Lung (tissue), 12 donors: ENCODE data around the gene ANKRD33B. TPM values are rescaled to one million over a fixed set of nuclear protein-coding genes. Genes with fewer than 3 reads are reported as not detected.

Source experiments
- ATAC-seq: fragments of 200-7000 bp; cut with Tn5 transposase; one replicate; pipeline ENCODE4 v1.9.1; 2020; ENCODE audit warnings: moderate number of reproducible peaks; ENCODE audit not compliant: insufficient read depth, low FRiP score
- DNase-seq, 3 donors: peaks; one replicate each; pipeline ENCODE4 v3.0.0-alpha.2; 2013 to 2017
- H3K27ac ChIP-seq, 2 donors: one replicate each; pipeline ENCODE4 v1.5.1; 2013; ENCODE audit warnings: mild to moderate bottlenecking in 2 of 2, moderate library complexity in 2 of 2, control low read depth in 1 of 2, inconsistent platforms in 1 of 2, low read depth in 1 of 2, low read length in 1 of 2
- H3K27me3 ChIP-seq, 3 donors: one replicate each; pipeline ENCODE4 v1.5.1; 2013; ENCODE audit warnings: low read length in 2 of 3; ENCODE audit not compliant: control insufficient read depth in 3 of 3, insufficient read depth in 3 of 3
- H3K36me3 ChIP-seq, 4 donors: one replicate each; pipeline ENCODE4 v1.5.1; 2013; ENCODE audit warnings: low read length in 4 of 4, mild to moderate bottlenecking in 1 of 4, moderate library complexity in 1 of 4; ENCODE audit not compliant: control insufficient read depth in 4 of 4, insufficient read depth in 4 of 4
- H3K4me1 ChIP-seq, 5 donors: one replicate each; pipeline ENCODE4 v1.5.1; 2013; ENCODE audit warnings: low read length in 5 of 5, mild to moderate bottlenecking in 2 of 5, moderate library complexity in 1 of 5; ENCODE audit not compliant: control insufficient read depth in 5 of 5, insufficient read depth in 5 of 5
- H3K4me3 ChIP-seq: one replicate; pipeline ENCODE4 v1.5.1; 2013; ENCODE audit warnings: mild to moderate bottlenecking, control low read depth, moderate library complexity
- H3K9ac ChIP-seq, 2 donors: one replicate each; pipeline ENCODE4 v1.5.1; 2013; ENCODE audit warnings: low read length in 2 of 2, control low read depth in 1 of 2; ENCODE audit not compliant: insufficient read depth in 1 of 2
- H3K9me3 ChIP-seq, 4 donors: one replicate each; pipeline ENCODE4 v1.5.1; 2013; ENCODE audit warnings: low read length in 3 of 4, mild to moderate bottlenecking in 1 of 4, moderate library complexity in 1 of 4; ENCODE audit not compliant: control insufficient read depth in 4 of 4, insufficient read depth in 3 of 4
- WGBS, 2 donors: extraction: QIAGEN DNeasy Blood & Tissue Kit; methylation state at CpG; one replicate each; pipeline ENCODE4 v1.1.7; 2013; 5-methylcytosine and 5-hydroxymethylcytosine counted together
- polyA plus RNA-seq, 2 donors: library from polyadenylated mRNA; stranded (reverse); fragments of 200-250 nt; gene quantifications; one replicate each; pipeline ENCODE4 v1.2.1, GENCODE V29; 2013
- total RNA-seq, 2 donors: library from RNA; depleted of rRNA in 1 of 2; stranded (reverse); fragments of >200 nt in 1 of 2; gene quantifications; one replicate each; pipeline ENCODE4 v1.2.1, GENCODE V29; 2014 to 2021
- TF ChIP-seq, protein P1 (sequence below): IDR thresholded peaks from 2 replicates; pipeline ENCODE4 v1.5.1; 2012; ENCODE audit warnings: mild to moderate bottlenecking; ENCODE audit errors: control extremely low read depth, extremely low read depth
- donor health status: control.
- donor health status: control.
- donor health status: Bipolar disorder and iron deficiency.
- donor health status: healthy.
- donor health status: DM: yes; HTN: yes; CAD: no.

Gene ANKRD33B
- total and polyA plus RNA-seq, 4 donors, result 1.0 to 6.3 (median 2.1) TPM

DNA sequence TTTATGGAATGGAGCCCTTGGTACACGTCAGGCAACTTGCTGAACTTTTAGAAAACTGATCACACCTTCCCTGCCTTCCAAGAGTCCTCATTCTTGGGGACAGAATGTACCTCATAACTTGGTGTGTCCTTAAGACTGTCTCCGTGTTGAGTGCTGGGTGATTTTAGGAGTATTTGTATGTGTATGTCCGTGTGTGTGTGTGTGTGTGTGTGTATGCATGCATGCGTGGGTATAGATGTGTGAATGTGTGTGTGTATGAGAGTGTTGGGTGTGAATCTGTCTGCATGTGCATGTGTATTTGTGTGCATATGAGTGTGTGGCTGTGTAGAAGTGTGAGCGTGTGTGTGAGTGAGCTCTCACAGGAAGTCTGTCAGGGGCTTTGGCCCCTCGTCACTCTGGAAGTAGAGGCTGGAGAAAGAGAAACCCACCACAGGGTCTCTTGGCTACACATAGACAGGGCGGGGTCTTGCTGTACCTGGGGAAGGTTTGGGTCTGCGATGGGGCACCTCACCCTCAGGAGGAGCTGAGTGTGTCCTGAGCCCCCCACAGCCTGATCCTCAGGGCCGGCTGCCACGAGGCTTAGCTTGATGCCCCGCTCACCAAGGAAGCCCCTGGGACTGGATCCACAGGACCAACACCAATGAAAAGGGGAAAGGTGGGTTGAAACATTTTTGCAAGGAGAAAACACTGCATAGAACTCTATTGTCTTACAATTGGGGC lies 33.1 kb upstream of the ANKRD33B start:
- peaks cover 0 to 3% (median 0%) of the 10 kb centered on the region in 4 donors for H3K9me3 ChIP-seq
- H3K9ac ChIP-seq, result no peak overlapping the region
- TF ChIP-seq, protein P1, sequence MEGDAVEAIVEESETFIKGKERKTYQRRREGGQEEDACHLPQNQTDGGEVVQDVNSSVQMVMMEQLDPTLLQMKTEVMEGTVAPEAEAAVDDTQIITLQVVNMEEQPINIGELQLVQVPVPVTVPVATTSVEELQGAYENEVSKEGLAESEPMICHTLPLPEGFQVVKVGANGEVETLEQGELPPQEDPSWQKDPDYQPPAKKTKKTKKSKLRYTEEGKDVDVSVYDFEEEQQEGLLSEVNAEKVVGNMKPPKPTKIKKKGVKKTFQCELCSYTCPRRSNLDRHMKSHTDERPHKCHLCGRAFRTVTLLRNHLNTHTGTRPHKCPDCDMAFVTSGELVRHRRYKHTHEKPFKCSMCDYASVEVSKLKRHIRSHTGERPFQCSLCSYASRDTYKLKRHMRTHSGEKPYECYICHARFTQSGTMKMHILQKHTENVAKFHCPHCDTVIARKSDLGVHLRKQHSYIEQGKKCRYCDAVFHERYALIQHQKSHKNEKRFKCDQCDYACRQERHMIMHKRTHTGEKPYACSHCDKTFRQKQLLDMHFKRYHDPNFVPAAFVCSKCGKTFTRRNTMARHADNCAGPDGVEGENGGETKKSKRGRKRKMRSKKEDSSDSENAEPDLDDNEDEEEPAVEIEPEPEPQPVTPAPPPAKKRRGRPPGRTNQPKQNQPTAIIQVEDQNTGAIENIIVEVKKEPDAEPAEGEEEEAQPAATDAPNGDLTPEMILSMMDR, result no peak
- no peaks in the 10 kb centered on the region for H3K36me3 ChIP-seq
- peaks cover 0 to 4% (median 1%) of the 10 kb centered on the region in 5 donors for H3K4me1 ChIP-seq
- H3K27ac ChIP-seq, result no peak overlapping the region
- H3K4me3 ChIP-seq, result no peak overlapping the region
- DNase-seq (no peak), ATAC-seq (no peak)
- peaks cover 0 to 3% (median 2%) of the 10 kb centered on the region in 3 donors for H3K27me3 ChIP-seq
- WGBS, 2 donors, result 81 to 86% methylated on average over 11 of the region's 11 CpGs

DNA sequence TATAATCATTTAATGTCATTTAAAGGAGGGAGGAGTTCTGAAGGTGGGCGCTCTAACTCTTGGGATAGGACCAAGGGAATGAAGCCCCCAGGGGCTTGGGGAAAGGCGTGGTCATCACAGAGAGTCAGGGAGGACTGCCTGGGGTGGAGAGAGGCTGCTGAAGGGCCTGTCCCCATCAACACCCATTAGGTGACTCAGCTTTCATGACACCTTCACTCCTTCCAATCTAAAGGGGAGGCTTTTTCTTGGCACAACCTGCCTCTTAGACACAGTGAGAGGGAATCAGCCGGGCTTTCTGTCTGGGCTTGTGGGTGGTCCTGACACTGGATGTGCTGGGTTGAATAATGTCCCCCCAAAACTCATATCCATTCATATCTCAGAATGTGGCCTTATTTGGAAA lies 31.4 kb upstream of the ANKRD33B start:
- no peak overlapping the region for H3K9ac ChIP-seq
- peaks cover 0 to 9% (median 0%) of the 10 kb centered on the region in 5 donors for H3K4me1 ChIP-seq
- ATAC-seq (no peak), DNase-seq (no peak)
- peaks cover 0 to 3% (median 2%) of the 10 kb centered on the region in 3 donors for H3K27me3 ChIP-seq
- H3K9me3 ChIP-seq, result peaks cover 0 to 3% (median 0%) of the 10 kb centered on the region in 4 donors
- H3K27ac ChIP-seq, result no peak overlapping the region
- H3K36me3 ChIP-seq, result no peaks in the 10 kb centered on the region
- WGBS, 2 donors, result 92 to 98% methylated on average over 3 of the region's 3 CpGs
- TF ChIP-seq, protein P1, result no peak
- H3K4me3 ChIP-seq, result no peak overlapping the region

DNA sequence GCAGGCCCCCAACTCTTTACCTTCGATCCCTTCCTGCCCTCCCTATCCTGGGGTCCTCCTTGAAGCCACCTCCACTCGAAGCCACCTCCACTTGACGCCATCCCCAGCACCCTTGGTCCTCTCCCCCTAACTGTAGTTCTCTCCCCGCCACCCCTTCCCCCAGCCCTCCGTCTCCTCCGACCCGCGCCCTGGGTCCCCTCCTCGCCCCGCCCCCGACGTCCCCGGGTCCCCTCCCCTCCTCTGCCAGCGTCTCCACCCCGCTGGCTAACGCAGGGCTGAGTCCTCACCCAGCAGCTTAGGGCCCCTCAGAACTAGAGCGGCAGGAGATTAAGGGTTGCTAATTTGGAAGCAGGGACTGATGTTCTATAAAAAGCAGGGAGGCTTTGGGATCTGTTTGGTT lies 30.6 kb upstream of the ANKRD33B start:
- Histone ChIP-seq H3K9ac (no peak overlapping the region), H3K9me3 (peaks cover 0 to 3% (median 0%) of the 10 kb centered on the region in 4 donors), H3K4me3 (no peak overlapping the region), H3K27me3 (peaks cover 0 to 7% (median 2%) of the 10 kb centered on the region in 3 donors), H3K36me3 (no peaks in the 10 kb centered on the region), H3K27ac (no peak overlapping the region), H3K4me1 (peaks cover 0 to 9% (median 0%) of the 10 kb centered on the region in 5 donors)
- DNase-seq, result peak in 2 of 3 donors; percentile 34 to 50
- TF ChIP-seq, protein P1, result no peak
- no peak for ATAC-seq
- WGBS, 2 donors, result 11 to 14% methylated on average over 17 of the region's 17 CpGs
